Lung (tissue), 12 donors: ENCODE measurements around the gene HBS1L. TPM values are rescaled to one million over a fixed set of nuclear protein-coding genes. Genes with fewer than 3 reads are reported as not detected.
A peak's percentile ranks its signal among the peaks of the same experiment; 100 is the strongest.

Source experiments
- ATAC-seq: fragments of 200-7000 bp; cut with Tn5 transposase; one replicate; pipeline ENCODE4 v1.9.1; 2020; ENCODE audit warnings: moderate number of reproducible peaks; ENCODE audit not compliant: insufficient read depth, low FRiP score
- DNase-seq, 3 donors: peaks; one replicate each; pipeline ENCODE4 v3.0.0-alpha.2; 2013 to 2017
- H3K27ac ChIP-seq, 2 donors: one replicate each; pipeline ENCODE4 v1.5.1; 2013; ENCODE audit warnings: mild to moderate bottlenecking in 2 of 2, moderate library complexity in 2 of 2, control low read depth in 1 of 2, inconsistent platforms in 1 of 2, low read depth in 1 of 2, low read length in 1 of 2
- H3K27me3 ChIP-seq, 3 donors: one replicate each; pipeline ENCODE4 v1.5.1; 2013; ENCODE audit warnings: low read length in 2 of 3; ENCODE audit not compliant: control insufficient read depth in 3 of 3, insufficient read depth in 3 of 3
- H3K36me3 ChIP-seq, 4 donors: one replicate each; pipeline ENCODE4 v1.5.1; 2013; ENCODE audit warnings: low read length in 4 of 4, mild to moderate bottlenecking in 1 of 4, moderate library complexity in 1 of 4; ENCODE audit not compliant: control insufficient read depth in 4 of 4, insufficient read depth in 4 of 4
- H3K4me1 ChIP-seq, 5 donors: one replicate each; pipeline ENCODE4 v1.5.1; 2013; ENCODE audit warnings: low read length in 5 of 5, mild to moderate bottlenecking in 2 of 5, moderate library complexity in 1 of 5; ENCODE audit not compliant: control insufficient read depth in 5 of 5, insufficient read depth in 5 of 5
- H3K4me3 ChIP-seq: one replicate; pipeline ENCODE4 v1.5.1; 2013; ENCODE audit warnings: mild to moderate bottlenecking, control low read depth, moderate library complexity
- H3K9ac ChIP-seq, 2 donors: one replicate each; pipeline ENCODE4 v1.5.1; 2013; ENCODE audit warnings: low read length in 2 of 2, control low read depth in 1 of 2; ENCODE audit not compliant: insufficient read depth in 1 of 2
- H3K9me3 ChIP-seq, 4 donors: one replicate each; pipeline ENCODE4 v1.5.1; 2013; ENCODE audit warnings: low read length in 3 of 4, mild to moderate bottlenecking in 1 of 4, moderate library complexity in 1 of 4; ENCODE audit not compliant: control insufficient read depth in 4 of 4, insufficient read depth in 3 of 4
- CTCF ChIP-seq: IDR thresholded peaks from 2 replicates; pipeline ENCODE4 v1.5.1; 2012; ENCODE audit warnings: mild to moderate bottlenecking; ENCODE audit errors: control extremely low read depth, extremely low read depth
- WGBS, 2 donors: extraction: QIAGEN DNeasy Blood & Tissue Kit; methylation state at CpG; one replicate each; pipeline ENCODE4 v1.1.7; 2013; 5-methylcytosine and 5-hydroxymethylcytosine counted together
- polyA plus RNA-seq, 2 donors: library from polyadenylated mRNA; stranded (reverse); fragments of 200-250 nt; gene quantifications; one replicate each; pipeline ENCODE4 v1.2.1, GENCODE V29; 2013
- total RNA-seq, 2 donors: library from RNA; depleted of rRNA in 1 of 2; stranded (reverse); fragments of >200 nt in 1 of 2; gene quantifications; one replicate each; pipeline ENCODE4 v1.2.1, GENCODE V29; 2014 to 2021
- donor health status: control.
- donor health status: control.
- donor health status: Bipolar disorder and iron deficiency.
- donor health status: healthy.
- donor health status: DM: yes; HTN: yes; CAD: no.

The HBS1L gene
- total and polyA plus RNA-seq, 4 donors = 13.1 to 76.3 (median 43.3) TPM

GRCh38 chr6:135056632-135057031, 2.0 kb upstream of the HBS1L start:
- Histone ChIP-seq H3K9ac (no peak overlapping the region), H3K36me3 (peaks cover 0 to 6% (median 0%) of the 10 kb centered on the region in 4 donors), H3K4me1 (peaks cover 0 to 14% (median 4%) of the 10 kb centered on the region in 5 donors), H3K4me3 (no peak overlapping the region), H3K9me3 (no peaks in the 10 kb centered on the region), H3K27me3 (no peaks in the 10 kb centered on the region), H3K27ac (no peak overlapping the region)
- WGBS, 2 donors = 93 to 95% methylated on average over 5 of the region's 5 CpGs
- DNase-seq = no peak
- TF ChIP-seq CTCF = no peak
- ATAC-seq = no peak

GRCh38 chr6:135054226-135054568, 425 bp downstream of the HBS1L start:
- Histone ChIP-seq H3K27ac (peak overlapping the region; percentile 76 to 93), H3K4me1 (peaks cover 0 to 14% (median 4%) of the 10 kb centered on the region in 5 donors), H3K27me3 (no peaks in the 10 kb centered on the region), H3K9ac (peak overlapping the region; percentile 91 to 96), H3K4me3 (peak overlapping the region; percentile 90), H3K36me3 (peaks cover 1 to 6% (median 3%) of the 10 kb centered on the region in 4 donors), H3K9me3 (no peaks in the 10 kb centered on the region)
- 0% methylated on average over 9 of the region's 9 CpGs for WGBS, 2 donors
- DNase-seq = no peak
- peak; percentile 2 for ATAC-seq
- no peak for TF ChIP-seq CTCF

GRCh38 chr6:135053406-135053805, 1.2 kb downstream of the HBS1L start:
- H3K27me3 ChIP-seq = no peaks in the 10 kb centered on the region
- no peak overlapping the region for H3K27ac ChIP-seq
- no peak for ATAC-seq
- no peak for TF ChIP-seq CTCF
- H3K9ac ChIP-seq = peak overlapping the region in 1 of 2 donors; percentile 91
- no peaks in the 10 kb centered on the region for H3K9me3 ChIP-seq
- 28 to 48% methylated on average over 2 of the region's 2 CpGs for WGBS, 2 donors
- no peak for DNase-seq
- no peak overlapping the region for H3K4me3 ChIP-seq
- H3K36me3 ChIP-seq = peaks cover 2 to 9% (median 7%) of the 10 kb centered on the region in 4 donors
- H3K4me1 ChIP-seq = peaks cover 0 to 14% (median 4%) of the 10 kb centered on the region in 5 donors

- ATAC-seq (no peak), DNase-seq (no peak)
- Histone ChIP-seq H3K27ac (no peak overlapping the region), H3K4me1 (peaks cover 0 to 14% (median 6%) of the 10 kb centered on the region in 5 donors), H3K27me3 (no peaks in the 10 kb centered on the region), H3K9me3 (no peaks in the 10 kb centered on the region), H3K9ac (no peak overlapping the region), H3K36me3 (peaks cover 5 to 9% (median 8%) of the 10 kb centered on the region in 4 donors), H3K4me3 (no peak overlapping the region)
- no peak for TF ChIP-seq CTCF
- 64 to 72% methylated on average over 3 of the region's 3 CpGs for WGBS, 2 donors
Measured at GRCh38 chr6:135052939-135053338, 1.7 kb downstream of the HBS1L start.
